Large intestine (tissue), 3 donors: ENCODE data around the gene OLIG2. TPM values are rescaled to one million over a fixed set of nuclear protein-coding genes. Genes with fewer than 3 reads are reported as not detected.

Experiments used
- DNase-seq, 2 donors: peaks; one replicate each; pipeline versions ENCODE4 v3.0.0 to v3.0.0-alpha.2; 2013
- H3K27ac ChIP-seq: one replicate; pipeline ENCODE4 v1.5.1; 2013; ENCODE audit warnings: low read length
- H3K27me3 ChIP-seq: 2 replicates; pipeline ENCODE4 v1.6.1; 2013; ENCODE audit warnings: low read length; ENCODE audit not compliant: control insufficient read depth, insufficient read depth
- H3K36me3 ChIP-seq: 2 replicates; pipeline ENCODE4 v1.6.1; 2013; ENCODE audit warnings: low read length; ENCODE audit not compliant: control insufficient read depth, insufficient read depth
- H3K4me1 ChIP-seq: one replicate; pipeline ENCODE4 v1.6.1; 2013; ENCODE audit warnings: low read length; ENCODE audit not compliant: control insufficient read depth, insufficient read depth
- H3K4me3 ChIP-seq: one replicate; pipeline ENCODE4 v1.5.1; 2013; ENCODE audit warnings: low read length
- H3K9me3 ChIP-seq: one replicate; pipeline ENCODE4 v1.6.1; 2013; ENCODE audit warnings: mild to moderate bottlenecking, low read depth, low read length, moderate library complexity; ENCODE audit not compliant: control insufficient read depth
- WGBS: methylation state at CpG from one replicate; pipeline ENCODE4 v1.1.5; 2013; ENCODE audit warnings: low lambda C conversion rate; ENCODE audit not compliant: insufficient coverage; 5-methylcytosine and 5-hydroxymethylcytosine counted together
- polyA plus RNA-seq: library from polyadenylated mRNA; unstranded; fragments of 120-200 nt; gene quantifications from one replicate; pipeline ENCODE4 v1.2.1, GENCODE V29; 2013

The OLIG2 gene
- polyA plus RNA-seq, 1 donor = not detected

DNA sequence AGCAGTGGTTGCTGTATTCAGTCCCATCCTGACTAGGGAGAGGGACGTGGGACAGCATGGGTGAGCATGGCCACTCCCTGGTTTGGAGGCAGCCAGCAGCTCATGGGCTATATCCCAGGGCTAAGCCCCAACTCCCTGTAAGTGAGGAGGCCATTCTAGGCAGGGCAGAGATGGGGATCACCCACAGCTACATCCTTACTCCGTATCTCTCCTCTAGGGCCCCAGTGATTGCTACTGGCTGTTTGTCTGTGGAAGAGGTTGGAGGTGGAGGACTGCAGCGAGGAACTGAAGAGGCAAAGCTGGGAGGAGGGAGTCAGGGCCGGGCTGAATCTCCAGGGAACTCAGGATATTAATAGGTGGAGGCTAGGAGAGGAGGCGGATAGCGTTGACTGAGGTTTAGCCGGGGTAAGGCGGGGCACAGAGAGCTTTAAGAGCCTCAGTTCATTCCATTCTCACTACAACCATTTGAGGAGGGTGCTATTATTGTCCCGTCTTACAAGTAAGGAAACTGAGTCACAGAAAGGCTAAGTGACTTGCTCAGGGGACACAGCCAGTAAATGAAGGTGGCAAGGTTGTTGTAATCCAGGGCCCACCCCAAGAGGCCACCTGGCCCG is 6.8 kb downstream of the OLIG2 start:
- Histone ChIP-seq H3K27ac (no peak overlapping the region), H3K4me3 (no peak overlapping the region), H3K36me3 (no peaks in the 10 kb centered on the region), H3K4me1 (peaks cover 6% of the 10 kb centered on the region), H3K27me3 (peaks cover 97% of the 10 kb centered on the region), H3K9me3 (peaks cover 3% of the 10 kb centered on the region)
- DNase-seq = no peak
- WGBS = 17% methylated on average over 3 of the region's 10 CpGs

DNA sequence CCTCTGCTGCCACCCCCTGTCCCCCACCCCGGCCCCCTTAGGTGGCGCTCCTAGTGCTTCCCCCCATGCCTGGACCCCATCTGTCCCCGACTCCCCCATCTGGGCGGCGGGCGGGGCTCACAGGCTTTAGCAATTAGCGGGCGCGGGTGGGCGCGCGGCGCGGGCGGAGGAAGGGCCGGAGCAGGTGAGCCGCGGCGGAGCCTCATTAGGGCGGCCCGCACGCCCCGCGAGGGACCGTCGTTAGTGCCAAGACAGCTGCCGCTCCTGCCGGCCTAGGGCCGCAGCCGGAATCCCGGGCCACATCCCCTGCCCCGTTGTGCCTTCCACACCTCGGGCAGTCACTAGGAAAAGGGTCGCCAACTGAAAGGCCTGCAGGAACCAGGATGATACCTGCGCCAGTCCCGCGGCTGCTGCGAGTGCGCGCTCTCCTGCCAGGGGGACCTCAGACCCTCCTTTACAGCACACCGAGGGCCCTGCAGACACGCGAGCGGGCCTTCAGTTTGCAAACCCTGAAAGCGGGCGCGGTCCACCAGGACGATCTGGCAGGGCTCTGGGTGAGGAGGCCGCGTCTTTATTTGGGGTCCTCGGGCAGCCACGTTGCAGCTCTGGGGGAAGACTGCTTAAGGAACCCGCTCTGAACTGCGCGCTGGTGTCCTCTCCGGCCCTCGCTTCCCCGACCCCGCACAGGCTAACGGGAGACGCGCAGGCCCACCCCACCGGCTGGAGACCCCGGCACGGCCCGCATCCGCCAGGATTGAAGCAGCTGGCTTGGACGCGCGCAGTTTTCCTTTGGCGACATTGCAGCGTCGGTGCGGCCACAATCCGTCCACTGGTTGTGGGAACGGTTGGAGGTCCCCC is 7.6 kb downstream of the OLIG2 start:
- peaks cover 93% of the 10 kb centered on the region for H3K27me3 ChIP-seq
- no peak overlapping the region for H3K4me3 ChIP-seq

DNA sequence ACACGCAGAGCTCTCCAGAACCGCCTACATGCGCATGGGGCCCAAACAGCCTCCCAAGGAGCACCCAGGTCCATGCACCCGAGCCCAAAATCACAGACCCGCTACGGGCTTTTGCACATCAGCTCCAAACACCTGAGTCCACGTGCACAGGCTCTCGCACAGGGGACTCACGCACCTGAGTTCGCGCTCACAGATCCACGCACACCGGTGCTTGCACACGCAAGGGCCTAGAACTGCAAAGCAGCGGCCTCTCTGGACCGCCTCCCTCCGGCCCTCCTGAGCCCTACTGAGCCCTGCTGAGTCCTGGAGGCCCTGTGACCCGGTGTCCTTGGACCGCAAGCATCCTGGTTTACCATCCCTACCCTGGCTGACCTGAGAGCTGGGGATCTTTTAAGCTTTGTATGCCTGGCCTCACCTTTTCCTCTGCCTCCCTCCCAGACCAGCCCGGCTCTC is 8.3 kb downstream of the OLIG2 start:
- H3K4me1 ChIP-seq = peaks cover 6% of the 10 kb centered on the region
- no peaks in the 10 kb centered on the region for H3K36me3 ChIP-seq
- peaks cover 3% of the 10 kb centered on the region for H3K9me3 ChIP-seq
- H3K27me3 ChIP-seq = peaks cover 87% of the 10 kb centered on the region
- no CpG with 5 or more reads among the region's 20 CpGs for WGBS
- no peak overlapping the region for H3K27ac ChIP-seq
- DNase-seq = no peak
- no peak overlapping the region for H3K4me3 ChIP-seq

More for the DNA sequence above, 7.6 kb downstream of the OLIG2 start:
- no peaks in the 10 kb centered on the region for H3K36me3 ChIP-seq
- peaks cover 6% of the 10 kb centered on the region for H3K4me1 ChIP-seq
- no peak overlapping the region for H3K27ac ChIP-seq
- DNase-seq = no peak
- no CpG with 5 or more reads among the region's 76 CpGs for WGBS
- peaks cover 3% of the 10 kb centered on the region for H3K9me3 ChIP-seq

DNA sequence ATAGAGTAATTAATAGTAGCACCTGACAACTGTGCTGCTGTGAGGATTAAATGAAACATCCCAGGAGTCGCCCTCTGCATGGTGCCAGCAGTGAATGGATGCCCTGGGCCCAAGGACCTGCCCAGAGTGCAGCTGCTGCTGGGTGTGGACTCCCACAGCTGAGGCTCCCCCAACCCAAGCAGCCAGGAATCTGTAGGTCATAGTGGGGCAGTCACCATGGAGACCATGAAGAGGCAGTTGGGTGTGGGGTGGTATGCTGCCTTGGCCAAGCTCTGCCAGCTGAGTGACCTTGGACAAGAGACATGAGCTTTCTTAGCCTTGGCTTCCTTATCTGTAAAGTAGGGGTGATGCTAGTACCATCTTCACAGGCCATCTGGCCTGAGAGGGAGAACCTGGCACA is 9.4 kb downstream of the OLIG2 start:
- H3K36me3 ChIP-seq = no peaks in the 10 kb centered on the region
- peaks cover 79% of the 10 kb centered on the region for H3K27me3 ChIP-seq
- DNase-seq = no peak
- peaks cover 6% of the 10 kb centered on the region for H3K4me1 ChIP-seq
- no peak overlapping the region for H3K27ac ChIP-seq
- no peak overlapping the region for H3K4me3 ChIP-seq
- WGBS = no CpG with 5 or more reads among the region's 1 CpG
- H3K9me3 ChIP-seq = peaks cover 3% of the 10 kb centered on the region

DNA sequence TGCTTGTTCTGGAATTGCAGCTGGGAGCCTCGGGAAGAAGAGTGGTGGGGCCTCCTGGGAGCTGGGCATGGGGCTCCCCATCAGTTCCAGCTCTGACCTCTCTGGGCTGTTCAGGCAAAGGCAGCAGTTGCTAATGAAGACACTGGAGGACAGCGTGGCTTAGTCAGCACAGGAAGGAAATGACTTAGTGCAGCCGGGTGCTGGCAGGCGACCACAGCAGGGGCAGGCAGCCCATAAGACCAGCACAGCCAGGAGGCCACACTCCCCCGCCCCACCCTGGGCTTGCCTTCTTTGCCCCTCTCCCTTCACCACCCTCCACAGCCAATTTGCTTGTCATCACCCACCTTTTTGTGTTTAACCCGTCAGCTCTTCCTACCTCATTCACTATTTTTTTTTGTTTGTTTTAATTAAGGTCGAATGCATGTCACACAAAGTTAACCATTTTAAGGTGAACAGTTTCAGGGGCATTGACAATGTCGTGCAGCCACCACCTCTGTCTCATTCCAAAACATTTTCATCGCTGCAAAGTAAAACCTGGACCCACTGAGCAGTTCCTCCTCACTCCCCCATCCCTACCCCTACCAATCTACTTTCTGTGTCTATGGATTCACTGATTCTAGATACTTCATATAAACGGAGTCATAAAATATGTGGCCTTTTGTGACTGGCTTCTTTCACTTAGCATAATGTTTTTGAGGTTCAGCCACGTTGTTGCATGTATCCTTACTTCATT is 10.9 kb downstream of the OLIG2 start:
- Histone ChIP-seq H3K27me3 (peaks cover 72% of the 10 kb centered on the region), H3K27ac (no peak overlapping the region), H3K4me3 (no peak overlapping the region), H3K9me3 (peaks cover 3% of the 10 kb centered on the region), H3K4me1 (peaks cover 5% of the 10 kb centered on the region), H3K36me3 (no peaks in the 10 kb centered on the region)
- 10% methylated on average over 2 of the region's 11 CpGs for WGBS
- DNase-seq = no peak

DNA sequence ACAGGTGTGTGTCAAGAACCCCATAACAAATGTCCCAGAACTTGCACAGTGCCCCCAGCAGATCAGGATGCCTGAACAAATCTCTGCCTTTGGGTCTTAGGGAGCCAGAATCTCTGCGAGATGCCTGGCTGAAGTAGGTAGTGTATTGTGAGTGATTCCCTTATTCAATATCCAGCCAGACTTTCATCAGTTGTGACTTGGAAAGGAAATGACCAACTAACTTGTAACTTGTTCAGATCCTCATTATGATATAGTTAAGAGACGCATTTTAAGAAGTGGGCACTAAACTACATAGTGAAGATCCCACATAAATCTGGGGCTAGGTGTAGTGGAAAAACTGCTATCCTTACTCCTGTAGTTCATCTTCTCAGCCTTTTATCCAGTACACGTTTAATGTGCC is 11.8 kb downstream of the OLIG2 start:
- Histone ChIP-seq H3K4me1 (no peaks in the 10 kb centered on the region), H3K9me3 (peaks cover 3% of the 10 kb centered on the region), H3K36me3 (no peaks in the 10 kb centered on the region), H3K4me3 (no peak overlapping the region), H3K27ac (no peak overlapping the region), H3K27me3 (peaks cover 68% of the 10 kb centered on the region)
- no CpG with 5 or more reads among the region's 3 CpGs for WGBS
- no peak for DNase-seq

DNA sequence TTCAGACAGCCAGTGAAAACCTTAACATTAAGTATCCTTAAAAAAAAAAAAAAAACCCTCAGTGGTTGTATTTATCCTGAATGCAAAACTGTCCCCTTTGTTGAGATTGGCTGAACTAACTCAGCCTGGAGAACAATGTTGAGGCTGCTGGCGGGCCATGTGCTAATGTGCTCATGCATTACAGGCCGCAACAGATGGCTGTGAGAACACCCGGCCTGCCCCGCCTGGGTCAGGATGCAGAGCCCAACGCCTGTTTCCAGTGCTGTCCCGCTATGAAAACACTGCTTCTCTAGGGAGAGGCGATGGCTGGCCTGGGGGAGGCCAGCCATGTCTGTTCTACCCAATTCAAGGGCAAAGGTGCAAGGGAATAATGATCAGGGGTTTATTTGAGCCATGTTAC is 13.8 kb downstream of the OLIG2 start:
- no CpG with 5 or more reads among the region's 7 CpGs for WGBS
- H3K4me3 ChIP-seq = no peak overlapping the region
- H3K36me3 ChIP-seq = no peaks in the 10 kb centered on the region
- no peaks in the 10 kb centered on the region for H3K9me3 ChIP-seq
- no peak for DNase-seq
- no peaks in the 10 kb centered on the region for H3K4me1 ChIP-seq
- no peak overlapping the region for H3K27ac ChIP-seq
- peaks cover 59% of the 10 kb centered on the region for H3K27me3 ChIP-seq

DNA sequence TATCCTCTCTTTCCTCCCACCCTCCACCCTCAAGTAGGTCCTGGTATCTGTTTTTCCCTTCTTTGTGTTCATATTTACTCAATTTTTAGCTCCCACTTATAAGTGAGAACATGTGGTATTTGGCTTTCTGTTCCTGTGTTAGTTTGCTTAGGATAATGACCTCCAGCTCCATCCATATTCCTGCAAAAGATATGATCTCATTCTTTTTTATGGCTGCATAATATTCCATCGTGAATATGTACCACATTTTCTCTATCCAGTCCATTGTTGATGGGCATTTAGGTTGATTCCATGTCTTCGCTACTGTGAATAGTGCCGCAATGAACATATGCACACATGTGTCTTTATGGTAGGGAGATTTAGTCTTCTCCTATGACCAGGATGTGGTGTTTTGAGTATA is 14.5 kb downstream of the OLIG2 start:
- Histone ChIP-seq H3K4me3 (no peak overlapping the region), H3K36me3 (no peaks in the 10 kb centered on the region), H3K9me3 (no peaks in the 10 kb centered on the region), H3K27me3 (peaks cover 55% of the 10 kb centered on the region), H3K4me1 (no peaks in the 10 kb centered on the region), H3K27ac (no peak overlapping the region)
- DNase-seq = no peak
- no CpG with 5 or more reads among the region's 3 CpGs for WGBS

DNA sequence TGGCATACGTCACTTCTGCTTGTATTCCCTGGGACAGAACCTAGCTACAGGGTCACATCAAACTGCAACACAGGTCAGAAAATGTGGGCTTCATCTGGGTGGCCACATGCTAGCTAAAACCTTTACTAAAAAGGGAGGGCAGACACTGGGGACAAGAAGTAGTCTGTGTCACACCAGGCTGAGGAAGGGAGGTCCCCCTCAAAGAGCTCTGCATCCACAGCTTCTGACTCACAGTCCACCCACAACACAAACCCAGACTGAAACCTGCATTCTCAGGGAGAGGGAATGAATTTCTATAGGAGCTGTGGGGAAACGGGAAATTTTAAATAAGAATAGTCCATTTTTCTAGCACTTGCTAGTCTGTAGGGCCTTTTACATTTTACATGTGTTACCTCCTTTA is 16.2 kb downstream of the OLIG2 start:
- Histone ChIP-seq H3K27me3 (peaks cover 43% of the 10 kb centered on the region), H3K36me3 (no peaks in the 10 kb centered on the region), H3K9me3 (no peaks in the 10 kb centered on the region), H3K27ac (no peak overlapping the region), H3K4me3 (no peak overlapping the region), H3K4me1 (no peaks in the 10 kb centered on the region)
- no CpG with 5 or more reads among the region's 2 CpGs for WGBS
- no peak for DNase-seq

DNA sequence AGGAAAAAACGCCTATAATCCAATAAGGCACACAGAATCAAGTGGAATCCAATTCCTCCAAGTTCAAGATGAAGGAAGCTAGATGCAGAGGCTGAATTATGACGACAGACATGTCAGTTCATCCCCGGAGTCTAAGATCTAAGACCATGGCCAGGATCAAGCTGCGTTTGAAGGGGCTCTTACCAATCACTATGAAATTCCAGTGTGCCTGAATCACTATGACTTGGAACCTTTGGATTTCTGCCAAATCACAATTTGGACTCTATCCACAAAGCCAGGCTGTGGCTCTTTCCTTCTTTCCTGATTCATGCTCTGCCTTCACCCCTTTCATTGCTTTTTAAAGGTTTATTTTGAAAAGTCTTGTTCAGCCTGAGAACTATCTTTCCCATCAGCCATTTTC is 17.1 kb downstream of the OLIG2 start:
- no peak overlapping the region for H3K27ac ChIP-seq
- no peaks in the 10 kb centered on the region for H3K4me1 ChIP-seq
- H3K27me3 ChIP-seq = peaks cover 39% of the 10 kb centered on the region
- H3K9me3 ChIP-seq = no peaks in the 10 kb centered on the region
- H3K36me3 ChIP-seq = no peaks in the 10 kb centered on the region
- 80% methylated on average over 1 of the region's 4 CpGs for WGBS
- no peak overlapping the region for H3K4me3 ChIP-seq
- DNase-seq = no peak
